H1 (cell line): Measurements from ENCODE around the gene TEKT5. TPM values are rescaled to one million over a fixed set of nuclear protein-coding genes. Genes with fewer than 3 reads are reported as not detected.

Experiments
- CTCF ChIA-PET: fragments of 300-600 bp; sonication (Branson Sonifier 250); formaldehyde crosslinking; loops from one replicate; lab custom pipeline; 2021; ENCODE audit not compliant: partially characterized antibody; lab: Charles Lee
- POLR2A ChIA-PET: fragments of 300-600 bp; sonication (Branson Sonifier 250); formaldehyde crosslinking; loops from one replicate; lab custom pipeline; 2021; ENCODE audit warnings: inconsistent platforms; ENCODE audit not compliant: partially characterized antibody; lab: Charles Lee
- DNase-seq, 2 experiments: peaks; one replicate each; pipeline versions ENCODE4 v3.0.0 to v3.0.0-alpha.2; 2010 to 2022; ENCODE audit warnings: low spot score in 2 of 2, low read depth in 1 of 2, mixed read lengths in 1 of 2
- FAIRE-seq: peaks from 2 replicates; lab custom pipeline; 2011; peaks lifted over from hg19 to GRCh38; lab: Jason Lieb, UNC
- H2AFZ ChIP-seq: 2 replicates; pipeline ENCODE4 v1.8.1; 2012; ENCODE audit warnings: low read length, inconsistent platforms
- H2AK5ac ChIP-seq: 2 replicates; pipeline ENCODE4 v1.6.1; 2013; ENCODE audit warnings: low read depth, low read length
- H2BK120ac ChIP-seq: replicated peaks from 2 replicates; pipeline ENCODE3; 2013; ENCODE audit warnings: low read depth, low read length, inconsistent platforms
- H2BK12ac ChIP-seq: 2 replicates; pipeline ENCODE4 v1.6.1; 2013; ENCODE audit warnings: low read depth, low read length
- H2BK15ac ChIP-seq: 2 replicates; pipeline ENCODE4 v1.6.1; 2013; ENCODE audit warnings: low read length
- H2BK20ac ChIP-seq: 2 replicates; pipeline ENCODE4 v1.6.1; 2013; ENCODE audit warnings: low read length
- H2BK5ac ChIP-seq: 2 replicates; pipeline ENCODE4 v1.6.1; 2013; ENCODE audit warnings: low read depth, low read length
- H3K14ac ChIP-seq: 2 replicates; pipeline ENCODE4 v1.6.1; 2013; ENCODE audit warnings: inconsistent platforms; ENCODE audit not compliant: insufficient read length
- H3K18ac ChIP-seq: 2 replicates; pipeline ENCODE4 v1.6.1; 2013; ENCODE audit warnings: low read length; ENCODE audit errors: extremely low read depth
- H3K23ac ChIP-seq: 2 replicates; pipeline ENCODE4 v1.6.1; 2013; ENCODE audit warnings: inconsistent platforms; ENCODE audit not compliant: insufficient read length
- H3K23me2 ChIP-seq: 2 replicates; pipeline ENCODE4 v1.6.1; 2013; ENCODE audit warnings: low read depth, low read length
- H3K27ac ChIP-seq: 2 replicates; pipeline ENCODE4 v1.6.1; 2011; ENCODE audit warnings: low read depth, low read length, inconsistent platforms
- H3K27me3 ChIP-seq, 4 experiments: replicated peaks in 1 of 4; 1 replicate in 1 of 4; 2 replicates in 3 of 4; pipeline versions ENCODE4 v1.6.1 to v1.8.1; 2011 to 2013; ENCODE audit warnings: low read length in 3 of 4, mild to moderate bottlenecking in 3 of 4, inconsistent platforms in 2 of 4, mixed read lengths in 2 of 4, moderate library complexity in 1 of 4; ENCODE audit not compliant: control insufficient read depth in 3 of 4, insufficient read depth in 3 of 4; ENCODE audit errors: extremely low read depth in 1 of 4
- H3K36me3 ChIP-seq, 4 experiments: 2 replicates each; pipeline versions ENCODE4 v1.6.1 to v1.8.1; 2011 to 2013; ENCODE audit warnings: mild to moderate bottlenecking in 4 of 4, low read length in 3 of 4, moderate library complexity in 2 of 4, control low read depth in 1 of 4, inconsistent platforms in 1 of 4; ENCODE audit not compliant: insufficient read depth in 4 of 4, control insufficient read depth in 2 of 4
- H3K4ac ChIP-seq: replicated peaks from 2 replicates; pipeline ENCODE3; 2013; ENCODE audit warnings: low read length, low read depth, mixed read lengths, inconsistent platforms; ENCODE audit not compliant: insufficient read length
- H3K4me1 ChIP-seq, 4 experiments: replicated peaks in 1 of 4; 1 replicate in 1 of 4; 2 replicates in 3 of 4; pipeline versions ENCODE4 v1.6.1 to v1.8.1; 2011 to 2013; ENCODE audit warnings: low read length in 3 of 4, inconsistent platforms in 2 of 4, mixed read lengths in 1 of 4; ENCODE audit not compliant: insufficient read depth in 4 of 4, control insufficient read depth in 3 of 4
- H3K4me2 ChIP-seq, 2 experiments: 2 replicates each; pipeline versions ENCODE4 v1.6.1 to v1.8.1; 2011 to 2013; ENCODE audit warnings: low read depth in 2 of 2, low read length in 2 of 2, control low read depth in 1 of 2, inconsistent platforms in 1 of 2, mild to moderate bottlenecking in 1 of 2; ENCODE audit not compliant: insufficient read depth in 1 of 2
- H3K4me3 ChIP-seq, 4 experiments: fragments of 200-600, 300-600 bp in 1 of 4; sonication (generic), shearing (Covaris generic), sonication (Bioruptor Twin) in 1 of 4; 2 replicates each; pipeline versions ENCODE4 v1.5.1 to v1.8.1; 2011 to 2016; ENCODE audit warnings: low read length in 4 of 4, low read depth in 3 of 4, control low read depth in 2 of 4, inconsistent platforms in 2 of 4, mild to moderate bottlenecking in 2 of 4, mixed read lengths in 1 of 4, moderate library complexity in 1 of 4; ENCODE audit not compliant: insufficient read depth in 2 of 4; ENCODE audit errors: extremely low read depth in 1 of 4
- H3K56ac ChIP-seq: replicated peaks from 2 replicates; pipeline ENCODE3; 2013; ENCODE audit warnings: low read depth, mild to moderate bottlenecking, mixed read lengths, low read length, inconsistent platforms; ENCODE audit not compliant: insufficient read length
- H3K79me1 ChIP-seq: 2 replicates; pipeline ENCODE4 v1.6.1; 2013; ENCODE audit warnings: low read depth, low read length, control low read depth
- H3K79me2 ChIP-seq, 2 experiments: 2 replicates each; pipeline versions ENCODE4 v1.6.1 to v1.8.1; 2012 to 2013; ENCODE audit warnings: low read length in 2 of 2, mild to moderate bottlenecking in 2 of 2, inconsistent platforms in 1 of 2; ENCODE audit not compliant: insufficient read depth in 2 of 2, control insufficient read depth in 1 of 2
- H3K9ac ChIP-seq, 4 experiments: replicated peaks in 1 of 4; 1 replicate in 1 of 4; 2 replicates in 3 of 4; pipeline versions ENCODE4 v1.6.1 to v1.8.1; 2011 to 2013; ENCODE audit warnings: low read depth in 3 of 4, low read length in 3 of 4, control low read depth in 2 of 4, mild to moderate bottlenecking in 2 of 4, moderate library complexity in 2 of 4, inconsistent platforms in 1 of 4; ENCODE audit errors: extremely low read depth in 1 of 4
- H3K9me3 ChIP-seq, 2 experiments: 2 replicates each; pipeline versions ENCODE4 v1.6.1 to v1.8.1; 2012 to 2013; ENCODE audit warnings: mild to moderate bottlenecking in 2 of 2, moderate library complexity in 2 of 2, control low read depth in 1 of 2, inconsistent platforms in 1 of 2, low read depth in 1 of 2, low read length in 1 of 2, mixed read lengths in 1 of 2; ENCODE audit not compliant: insufficient read depth in 2 of 2
- H4K20me1 ChIP-seq, 2 experiments: replicated peaks in 1 of 2; 2 replicates each; pipeline versions ENCODE3 to v1.8.1; 2011 to 2013; ENCODE audit warnings: inconsistent platforms in 2 of 2, low read length in 2 of 2, mild to moderate bottlenecking in 1 of 2; ENCODE audit not compliant: insufficient read depth in 2 of 2, control insufficient read depth in 1 of 2
- H4K5ac ChIP-seq: 2 replicates; pipeline ENCODE4 v1.6.1; 2013; ENCODE audit warnings: low read length, low read depth, mixed read lengths, inconsistent platforms; ENCODE audit not compliant: insufficient read length
- H4K8ac ChIP-seq: 2 replicates; pipeline ENCODE4 v1.8.0; 2013; ENCODE audit warnings: mild to moderate bottlenecking, moderate library complexity, low read length, inconsistent platforms; ENCODE audit not compliant: insufficient read depth; ENCODE audit errors: extremely low read depth
- H4K91ac ChIP-seq: replicated peaks from 2 replicates; pipeline ENCODE3; 2013; ENCODE audit warnings: low read length, mixed read lengths, inconsistent platforms; ENCODE audit not compliant: insufficient read length
- ASH2L ChIP-seq: fragments of 200-600, 300-600 bp; sonication (generic); IDR thresholded peaks from one replicate; pipeline ENCODE4 v1.7.1; 2017; ENCODE audit warnings: low read length
- CHD2 ChIP-seq: IDR thresholded peaks from 2 replicates; pipeline ENCODE4 v1.6.1; 2012; ENCODE audit warnings: low read length, improper control_type of control experiment
- E2F6 ChIP-seq: IDR thresholded peaks from 2 replicates; pipeline ENCODE4 v1.6.1; 2012; ENCODE audit warnings: inconsistent platforms
- WGBS, 2 experiments: shearing (Covaris generic) in 1 of 2; methylation state at CpG; one replicate each; pipeline versions ENCODE4 v1.1.6 to v1.1.7; 2013 to 2015; ENCODE audit warnings: low lambda C conversion rate in 2 of 2, mixed read lengths in 2 of 2, inconsistent platforms in 1 of 2, low coverage in 1 of 2, missing lambda C conversion rate in 1 of 2; ENCODE audit not compliant: insufficient replicate concordance in 2 of 2, insufficient coverage in 1 of 2, insufficient read length in 1 of 2; ENCODE audit errors: extremely low coverage in 1 of 2, missing lambda C conversion rate in 1 of 2; 5-methylcytosine and 5-hydroxymethylcytosine counted together
- polyA plus RNA-seq, 7 experiments: library from polyadenylated mRNA; depleted of rRNA in 3 of 7; stranded (reverse) in 5 of 7; unstranded in 2 of 7; fragments of >200 nt in 5 of 7; fragments of 200-250 nt in 2 of 7; gene quantifications; 1 replicate in 5 of 7; 2 replicates in 1 of 7; 4 replicates in 1 of 7; pipeline versions ENCODE4 v1.2.1 to v1.2.3, GENCODE V29; 2011 to 2013; ENCODE audit warnings: missing spikeins in 2 of 7, mixed read lengths in 2 of 7
- total RNA-seq: library from RNA; stranded (reverse); fragmentation: NEBNext Ultra II Directional; extraction: Animal tissue kit (Norgen Biotek cat#: 25700); gene quantifications from 2 replicates; pipeline ENCODE4 v1.2.1, GENCODE V29; 2021

Gene TEKT5
- total and polyA plus RNA-seq, 2 of the 8 experiments (the other 6 are each of a cell fraction or from before 2014, with no cell fraction given) = 0.95 TPM; not detected in 1

- no peak for TF ChIP-seq CHD2
Observed at GRCh38 chr16:10708969-10709368, 14.2 kb upstream of the TEKT5 start (continued).

- no peaks in the 10 kb centered on the region for H3K27me3 ChIP-seq
- no peak overlapping the region for H2BK5ac ChIP-seq
- no peaks in the 10 kb centered on the region for H3K36me3 ChIP-seq
- no peak overlapping the region for H3K4me2 ChIP-seq
- H4K20me1 ChIP-seq = no peaks in the 10 kb centered on the region
- ChIA-PET POLR2A (no interaction called here), CTCF (no interaction called here)
- no peaks in the 10 kb centered on the region for H3K23me2 ChIP-seq
- H4K91ac ChIP-seq = no peak overlapping the region
- TF ChIP-seq E2F6 = no peak
- no peak for TF ChIP-seq ASH2L
- DNase-seq (no peak), FAIRE-seq (no peak)
- H2BK15ac ChIP-seq = no peak overlapping the region
- no peak overlapping the region for H2BK12ac ChIP-seq
- no peak overlapping the region for H3K4me3 ChIP-seq
- no peak overlapping the region for H3K4ac ChIP-seq
- no peak overlapping the region for H2BK120ac ChIP-seq
- no peak overlapping the region for H2AFZ ChIP-seq
- no peaks in the 10 kb centered on the region for H3K79me2 ChIP-seq
- no peak overlapping the region for H3K9ac ChIP-seq
- no peak overlapping the region for H2AK5ac ChIP-seq
- H4K5ac ChIP-seq = no peak overlapping the region
- H3K14ac ChIP-seq = no peak overlapping the region
- H3K9me3 ChIP-seq = peaks cover 0 to 6% of the 10 kb centered on the region in 2 experiments; a peak in 2 of 4 replicates
- H3K4me1 ChIP-seq = no peaks in the 10 kb centered on the region
- WGBS, 2 experiments = 77% methylated on average over 1 of the region's 1 CpG; no CpG with 5 or more reads in 1 of the 2 experiments
- H3K23ac ChIP-seq = no peak overlapping the region
- H3K79me1 ChIP-seq = no peaks in the 10 kb centered on the region
- H3K27ac ChIP-seq = no peak overlapping the region
- H4K8ac ChIP-seq = no peak overlapping the region
- H3K18ac ChIP-seq = no peak overlapping the region
- H2BK20ac ChIP-seq = no peak overlapping the region
- no peak overlapping the region for H3K56ac ChIP-seq
Observed at GRCh38 chr16:10699756-10700155, 5.0 kb upstream of the TEKT5 start.
